HG02973 (cell line): ENCODE measurements around the gene MCF2L2.

Source experiments
- ATAC-seq: cut with Tn5 transposase; IDR thresholded peaks from one replicate; pipeline ENCODE4 v1.9.1; 2021; ENCODE audit warnings: moderate library complexity; ENCODE audit not compliant: unreplicated experiment

MCF2L2 gene

GRCh38 chr3:183272791-183273190 lies 155.6 kb downstream of the MCF2L2 start:
- no peak for ATAC-seq

DNA sequence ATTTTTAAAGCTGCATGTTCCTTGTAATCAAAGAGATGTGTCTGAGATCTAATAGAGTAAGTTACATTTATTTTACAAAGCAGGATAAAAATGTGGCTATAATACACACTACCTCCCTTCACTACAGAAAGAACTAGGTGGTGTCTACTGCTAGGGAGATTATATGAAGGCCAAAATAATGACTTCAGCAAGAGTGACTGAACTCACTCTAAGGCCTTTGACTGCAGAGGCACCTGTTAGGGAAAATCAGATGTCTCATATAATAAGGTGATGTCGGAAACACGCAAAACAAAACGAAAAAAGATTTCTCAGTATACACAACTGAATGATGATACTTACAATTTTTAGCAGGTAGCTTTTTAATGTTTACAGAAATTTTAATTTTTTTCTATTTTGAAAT lies 156.3 kb downstream of the MCF2L2 start:
- no peak for ATAC-seq

GRCh38 chr3:183270344-183270743 lies 158.1 kb downstream of the MCF2L2 start:
- ATAC-seq, result no peak

DNA sequence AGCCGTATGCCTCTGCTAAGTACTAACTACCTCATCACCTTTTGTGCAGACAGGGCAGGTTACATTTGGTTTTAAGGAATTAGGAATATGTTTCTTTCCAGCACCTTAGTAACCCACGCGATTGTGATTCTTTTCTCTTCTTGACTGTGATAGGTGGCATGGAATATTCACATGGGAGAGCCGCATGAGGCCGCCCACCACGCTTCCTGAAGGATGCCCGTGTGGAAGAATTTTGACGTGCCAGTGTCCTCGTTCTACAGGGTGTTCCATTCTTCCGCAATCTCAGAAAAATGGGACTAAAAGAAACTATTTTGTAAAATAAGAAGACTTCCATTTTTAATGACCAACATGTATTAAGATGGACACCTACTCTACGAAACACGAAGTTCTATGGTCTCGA lies 159.1 kb downstream of the MCF2L2 start:
- ATAC-seq, result no peak

DNA sequence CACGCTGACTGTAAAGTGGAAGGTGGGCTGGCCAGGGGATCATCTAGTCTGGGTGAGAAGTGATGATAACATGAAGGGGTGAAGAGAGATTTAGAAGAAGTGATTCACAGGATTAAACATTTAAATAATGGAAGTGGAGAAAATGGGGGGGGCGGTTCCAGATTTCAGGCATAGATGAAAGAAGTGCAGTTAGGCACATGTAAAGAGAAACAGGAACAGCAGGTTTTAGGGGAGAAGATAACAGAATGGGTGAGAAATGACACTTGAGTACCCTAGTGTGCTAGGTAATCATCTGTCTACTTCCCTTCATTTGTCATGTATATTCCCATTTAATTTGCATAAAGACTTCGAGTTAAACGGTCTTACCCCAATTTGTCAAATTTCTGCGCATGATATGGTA lies 160.1 kb downstream of the MCF2L2 start:
- no peak for ATAC-seq

DNA sequence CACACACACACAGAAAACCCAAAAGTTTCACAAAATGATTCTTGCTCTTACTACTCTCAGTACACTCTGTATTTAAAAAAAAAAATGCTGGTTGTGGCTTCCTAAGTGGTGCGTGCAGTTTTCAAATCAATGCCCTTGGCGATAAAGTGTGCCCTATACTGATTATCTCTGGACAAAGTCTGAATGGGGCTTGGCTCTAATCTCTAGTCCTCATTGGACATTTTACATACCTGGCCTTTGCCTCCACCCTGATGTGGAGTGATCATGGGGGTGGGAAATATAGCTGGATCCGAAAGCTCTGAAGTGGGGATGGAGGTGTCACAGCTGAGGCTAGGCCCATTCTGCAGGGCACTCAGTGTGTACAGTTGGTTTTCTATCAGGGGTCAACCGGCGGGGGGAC lies 161.3 kb downstream of the MCF2L2 start:
- no peak for ATAC-seq

- no peak for ATAC-seq
These were observed 162.0 kb downstream of the MCF2L2 start for GRCh38 chr3:183266454-183266853.

- no peak for ATAC-seq
These were observed 162.5 kb downstream of the MCF2L2 start for GRCh38 chr3:183265834-183266417.

GRCh38 chr3:183265157-183265642 lies 163.2 kb downstream of the MCF2L2 start:
- no peak for ATAC-seq

GRCh38 chr3:183264268-183264667 lies 164.2 kb downstream of the MCF2L2 start:
- no peak for ATAC-seq

GRCh38 chr3:183262875-183263378 lies 165.5 kb downstream of the MCF2L2 start:
- ATAC-seq, result no peak

- ATAC-seq, result no peak
These were observed 167.2 kb downstream of the MCF2L2 start for GRCh38 chr3:183261151-183261724.

- no peak for ATAC-seq
These were observed 168.1 kb downstream of the MCF2L2 start for GRCh38 chr3:183260167-183260904.

DNA sequence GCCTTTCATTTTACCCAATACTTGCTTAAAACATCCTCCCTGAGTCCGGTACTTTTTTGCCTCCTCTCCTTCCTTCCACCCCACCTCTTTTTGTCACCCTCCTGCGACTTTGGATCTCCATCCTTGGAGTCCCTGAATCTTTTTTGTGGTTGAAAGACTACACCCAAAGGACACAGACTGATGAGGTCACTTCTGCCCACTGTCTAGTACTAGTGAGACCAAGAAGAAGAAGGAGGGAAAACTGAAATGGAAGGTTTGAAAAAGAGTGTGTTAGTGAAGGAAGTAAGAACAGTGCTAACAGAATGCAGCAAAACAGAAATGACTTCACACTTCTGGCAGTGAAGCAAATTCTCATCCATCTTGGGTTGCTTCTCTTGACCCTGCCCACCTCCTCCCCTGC lies 168.8 kb downstream of the MCF2L2 start:
- no peak for ATAC-seq

DNA sequence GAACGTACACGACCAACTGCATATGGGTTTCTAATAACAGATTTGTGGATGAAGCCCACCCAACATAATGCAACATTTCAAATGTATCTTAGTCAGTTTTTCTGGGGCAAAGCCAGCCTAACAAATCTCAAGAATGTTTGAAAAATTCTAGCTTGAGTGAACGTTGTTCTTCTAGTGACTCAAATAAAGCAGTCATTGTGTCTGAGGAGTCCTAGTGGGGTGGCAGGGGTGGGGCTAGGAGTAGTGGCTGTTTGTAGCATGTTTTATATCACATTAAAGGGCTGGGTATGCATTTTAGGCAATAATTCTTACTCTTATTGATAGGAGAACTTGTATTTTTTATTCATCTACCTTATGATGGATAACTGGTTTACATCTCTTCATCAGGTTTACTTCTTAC lies 169.3 kb downstream of the MCF2L2 start:
- ATAC-seq, result no peak

DNA sequence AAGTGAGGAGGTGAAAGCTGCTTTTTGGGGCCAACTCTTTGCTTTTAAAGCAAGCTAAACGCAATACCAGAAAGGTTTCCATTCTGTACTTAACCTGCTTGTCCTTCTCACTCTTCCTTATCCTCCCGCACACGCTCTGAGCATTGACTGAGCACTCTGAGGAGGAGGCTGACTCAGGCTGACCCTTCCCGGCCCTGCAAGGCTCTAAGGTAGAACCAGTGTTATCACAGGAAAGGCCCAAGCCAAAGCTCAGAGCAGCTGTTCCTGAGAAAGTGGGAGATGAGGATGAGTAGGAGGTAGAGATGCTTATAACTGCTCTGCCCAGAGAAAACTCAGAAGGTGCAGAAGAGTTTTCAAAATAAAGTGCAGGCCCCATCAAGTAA lies 173.1 kb downstream of the MCF2L2 start:
- ATAC-seq, result no peak

GRCh38 chr3:183254487-183255347 lies 173.7 kb downstream of the MCF2L2 start:
- no peak for ATAC-seq

DNA sequence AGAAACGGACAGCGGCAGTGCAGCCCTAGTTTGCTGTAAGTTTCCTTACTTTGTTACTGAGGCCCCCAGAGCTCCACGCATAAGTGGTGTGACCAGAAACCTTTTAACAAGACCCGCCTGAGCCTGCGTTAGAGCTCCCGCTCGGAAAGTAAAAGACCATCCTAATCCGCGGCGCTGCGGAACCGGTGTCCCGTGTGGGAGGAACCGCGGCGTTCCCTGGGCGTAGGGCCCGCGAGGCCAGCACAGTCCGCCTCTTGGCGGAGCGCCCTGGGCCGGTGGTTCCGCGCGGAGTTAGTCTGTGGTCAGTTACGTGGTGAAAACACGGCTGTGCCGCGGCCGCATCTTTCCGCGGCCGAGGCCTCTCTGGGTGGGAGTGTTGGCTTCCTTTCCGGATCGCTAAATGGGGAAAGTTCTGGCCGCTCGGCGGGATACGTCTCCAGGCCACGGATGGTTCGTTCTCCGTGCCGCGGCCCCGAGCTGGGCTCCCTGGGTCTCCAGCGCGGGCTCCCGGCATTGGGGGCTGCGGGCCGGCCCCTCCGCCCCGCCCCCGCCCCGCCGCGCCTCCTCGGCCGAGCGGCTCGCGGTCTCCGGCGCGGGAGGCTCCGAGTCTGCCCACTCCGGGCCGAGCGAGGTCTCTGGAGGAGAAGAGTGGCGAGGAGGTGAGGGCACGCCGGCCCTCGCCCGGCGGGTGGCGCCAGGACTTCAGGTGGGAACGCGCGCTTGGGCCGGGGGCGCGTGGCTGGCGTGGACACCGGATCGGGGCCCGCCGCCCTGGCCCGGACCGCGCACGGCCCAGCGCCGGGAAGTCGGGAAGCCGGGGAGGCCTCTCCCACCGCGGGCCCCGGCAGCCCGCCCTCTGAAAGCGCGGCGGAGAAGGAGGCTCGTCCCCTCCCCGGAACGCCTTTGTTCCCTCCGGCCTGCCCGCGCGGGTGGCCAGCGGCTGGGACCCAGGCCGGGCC lies 174.6 kb downstream of the MCF2L2 start:
- no peak for ATAC-seq

DNA sequence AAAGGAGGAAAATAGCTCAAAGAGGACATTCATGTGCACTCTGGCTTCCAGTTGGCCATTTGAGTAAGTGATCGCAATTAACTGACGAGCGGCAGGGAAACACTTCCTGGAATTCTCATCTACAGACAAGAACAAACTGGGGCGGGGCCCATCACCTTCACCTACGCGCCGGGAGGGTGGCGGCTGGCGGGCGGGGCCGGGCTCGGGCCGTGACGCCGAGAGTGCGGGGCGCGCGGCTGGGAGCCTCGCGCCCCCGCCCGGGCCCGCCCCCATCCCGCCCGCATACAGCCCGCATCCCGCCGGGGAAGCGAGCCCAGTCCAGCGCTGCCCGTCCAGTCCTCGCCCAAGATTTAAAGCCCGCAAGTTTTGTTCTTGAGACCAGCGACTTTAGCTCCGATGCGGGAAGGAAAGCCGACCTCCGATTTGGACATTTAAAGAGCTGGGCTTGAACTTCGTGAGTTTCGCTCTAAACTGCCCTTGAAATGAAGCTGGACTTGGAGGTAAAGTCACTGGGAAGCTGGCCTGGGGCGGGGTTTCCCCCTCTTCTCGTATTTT lies 175.4 kb downstream of the MCF2L2 start, which contains the start of gene B3GNT5:
Gene B3GNT5, plus strand, starts transcription at position 281 of the 555 bp plus-strand sequence. CDS start 16,546 bp downstream, outside the sequence.
- no peak for ATAC-seq
